ENCODE results near the gene MNT. TPM values are rescaled to one million over a fixed set of nuclear protein-coding genes. Genes with fewer than 3 reads are reported as not detected.

MNT gene
- total RNA-seq, 4 donors from 2014 or later: 9.5 to 57.8 (median 39.0) TPM

DNA sequence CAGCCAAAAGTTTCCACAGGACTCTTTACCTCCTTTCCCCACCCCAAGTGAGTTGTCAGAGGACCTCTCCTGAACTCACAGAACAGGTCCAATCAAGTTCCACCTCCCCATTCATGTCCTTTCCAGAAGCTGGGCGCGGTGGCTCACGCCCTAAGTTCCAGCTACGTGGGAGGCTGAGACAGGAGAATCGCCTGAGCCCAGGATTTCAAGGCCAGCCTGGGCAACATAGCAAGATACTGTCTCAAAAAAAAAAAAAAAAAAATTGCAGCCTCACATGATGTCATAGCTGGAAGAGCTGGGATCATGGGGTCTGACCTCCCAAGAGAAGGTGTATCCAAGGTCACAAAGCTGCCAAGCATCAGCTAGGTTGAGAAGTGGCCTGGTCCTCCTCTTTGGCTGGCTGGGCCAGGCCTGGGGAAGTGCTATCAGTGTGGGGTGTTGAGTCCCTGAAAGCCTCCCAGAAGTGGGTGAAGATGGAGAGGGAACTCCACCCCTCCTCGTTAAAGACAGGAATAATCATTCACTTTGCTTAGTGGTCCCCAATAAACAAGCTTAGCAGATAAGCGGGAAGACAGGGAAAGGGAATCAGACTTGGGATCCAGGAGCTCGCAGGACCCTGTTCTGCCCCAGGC lies 5.5 kb upstream of the MNT start:
- no peaks in the 10 kb centered on the region for H3K27me3 ChIP-seq
- H3K36me3 ChIP-seq: no peaks in the 10 kb centered on the region
- peaks cover 0 to 54% (median 8%) of the 10 kb centered on the region in 4 donors for H3K4me1 ChIP-seq
- peak in 1 of 2 donors; percentile 17 for TF ChIP-seq POLR2A (IDR thresholded peaks at IDR 0.05)
- TF ChIP-seq, protein P1, sequence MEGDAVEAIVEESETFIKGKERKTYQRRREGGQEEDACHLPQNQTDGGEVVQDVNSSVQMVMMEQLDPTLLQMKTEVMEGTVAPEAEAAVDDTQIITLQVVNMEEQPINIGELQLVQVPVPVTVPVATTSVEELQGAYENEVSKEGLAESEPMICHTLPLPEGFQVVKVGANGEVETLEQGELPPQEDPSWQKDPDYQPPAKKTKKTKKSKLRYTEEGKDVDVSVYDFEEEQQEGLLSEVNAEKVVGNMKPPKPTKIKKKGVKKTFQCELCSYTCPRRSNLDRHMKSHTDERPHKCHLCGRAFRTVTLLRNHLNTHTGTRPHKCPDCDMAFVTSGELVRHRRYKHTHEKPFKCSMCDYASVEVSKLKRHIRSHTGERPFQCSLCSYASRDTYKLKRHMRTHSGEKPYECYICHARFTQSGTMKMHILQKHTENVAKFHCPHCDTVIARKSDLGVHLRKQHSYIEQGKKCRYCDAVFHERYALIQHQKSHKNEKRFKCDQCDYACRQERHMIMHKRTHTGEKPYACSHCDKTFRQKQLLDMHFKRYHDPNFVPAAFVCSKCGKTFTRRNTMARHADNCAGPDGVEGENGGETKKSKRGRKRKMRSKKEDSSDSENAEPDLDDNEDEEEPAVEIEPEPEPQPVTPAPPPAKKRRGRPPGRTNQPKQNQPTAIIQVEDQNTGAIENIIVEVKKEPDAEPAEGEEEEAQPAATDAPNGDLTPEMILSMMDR (IDR thresholded peaks at IDR 0.05): no peak
- peak overlapping the region; percentile 53 to 97 (median 92) for H3K27ac ChIP-seq
- no peaks in the 10 kb centered on the region for H3K9me3 ChIP-seq
- peak in 2 of 3 donors; percentile 72 to 73 for DNase-seq
- H3K4me3 ChIP-seq: peak overlapping the region in 2 of 4 donors; percentile 8 to 32

DNA sequence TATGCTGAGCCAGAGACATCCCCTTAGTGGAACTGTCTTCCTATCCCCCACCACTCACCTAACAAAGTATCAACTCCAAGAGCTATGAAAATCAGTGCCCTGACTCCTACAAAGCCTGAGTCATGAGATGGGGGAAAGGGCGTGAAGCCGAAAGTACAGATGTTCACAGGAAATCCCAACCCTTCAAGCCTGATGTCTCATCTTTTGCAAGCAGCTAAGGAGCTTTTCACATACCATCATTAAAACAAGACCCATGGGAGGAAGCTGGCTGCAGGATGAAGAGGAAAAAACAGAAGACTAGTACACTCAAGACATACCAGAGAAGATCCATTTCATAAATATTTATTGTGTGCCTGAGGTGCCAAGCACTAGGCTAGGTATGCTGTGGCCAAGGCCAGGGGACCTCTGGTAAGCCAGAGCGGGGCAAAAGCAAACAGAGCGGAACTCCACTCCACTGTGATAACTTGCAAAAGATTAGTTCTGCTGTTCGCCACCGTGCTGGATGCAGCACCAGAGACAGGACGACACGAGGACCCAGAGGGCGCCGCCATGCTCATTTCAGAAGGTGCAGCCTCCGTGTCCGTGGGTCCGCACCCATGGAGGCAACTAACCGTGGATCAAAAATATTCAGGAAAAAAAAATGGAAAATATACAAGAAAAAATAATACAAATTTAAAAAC lies 4.5 kb upstream of the MNT start:
- no peak overlapping the region for H3K4me3 ChIP-seq
- H3K9me3 ChIP-seq: no peaks in the 10 kb centered on the region
- no peaks in the 10 kb centered on the region for H3K36me3 ChIP-seq
- peaks cover 0 to 54% (median 9%) of the 10 kb centered on the region in 4 donors for H3K4me1 ChIP-seq
- DNase-seq: no peak
- H3K27me3 ChIP-seq: no peaks in the 10 kb centered on the region
- peak overlapping the region in 3 of 4 donors; percentile 86 to 97 (median 97) for H3K27ac ChIP-seq
- TF ChIP-seq POLR2A (IDR thresholded peaks at IDR 0.05): no peak
- TF ChIP-seq, protein P1 (IDR thresholded peaks at IDR 0.05): no peak

DNA sequence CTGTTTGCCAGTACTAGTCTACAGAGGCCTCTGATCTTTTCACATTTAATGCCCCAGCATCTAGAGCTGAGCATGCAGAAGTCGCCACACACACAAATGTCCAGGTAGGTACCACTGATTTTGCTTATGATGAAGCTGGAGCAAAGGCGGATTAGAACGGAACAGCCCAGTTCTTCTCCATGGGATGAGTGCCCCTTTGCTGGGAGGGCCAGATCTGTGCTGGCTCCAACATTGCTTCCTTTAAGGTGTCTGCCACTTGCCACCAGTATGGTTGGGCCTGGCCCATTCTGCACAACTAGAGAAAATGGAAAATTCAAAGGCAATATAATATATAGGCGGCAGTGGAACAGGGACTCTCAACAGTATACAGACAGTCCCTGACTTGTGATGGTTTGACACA lies 2.2 kb upstream of the MNT start:
- Histone ChIP-seq H3K27me3 (no peaks in the 10 kb centered on the region), H3K36me3 (no peaks in the 10 kb centered on the region), H3K4me3 (peak overlapping the region in 1 of 4 donors; percentile 59), H3K9me3 (no peaks in the 10 kb centered on the region), H3K4me1 (peaks cover 0 to 61% (median 14%) of the 10 kb centered on the region in 4 donors), H3K27ac (peak overlapping the region in 2 of 4 donors; percentile 93 to 100)
- no peak for DNase-seq
- TF ChIP-seq POLR2A (IDR thresholded peaks at IDR 0.05): no peak
- TF ChIP-seq, protein P1 (IDR thresholded peaks at IDR 0.05): no peak

DNA sequence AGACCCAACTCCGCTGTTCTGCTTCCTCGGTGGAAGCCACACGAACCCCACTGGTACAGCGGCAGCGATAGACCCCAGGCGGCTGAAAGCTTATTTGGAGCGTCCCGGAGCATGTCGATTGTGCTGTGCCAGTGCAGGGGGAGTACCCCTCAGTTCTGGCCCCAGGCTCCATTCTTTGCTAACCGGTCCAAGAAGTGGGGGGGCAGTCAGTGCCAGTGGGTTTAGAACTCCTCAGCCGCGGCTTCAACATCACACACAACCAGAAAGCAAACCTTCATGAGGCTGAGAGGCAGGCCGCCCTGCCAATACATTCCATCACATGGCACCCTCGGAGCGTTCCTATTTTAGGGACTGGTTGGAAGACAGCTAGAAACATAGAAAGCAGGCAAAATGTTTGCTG lies 1.7 kb upstream of the MNT start:
- H3K27me3 ChIP-seq: no peaks in the 10 kb centered on the region
- TF ChIP-seq POLR2A (IDR thresholded peaks at IDR 0.05): no peak
- TF ChIP-seq, protein P1 (IDR thresholded peaks at IDR 0.05): no peak
- H3K4me1 ChIP-seq: peaks cover 0 to 65% (median 15%) of the 10 kb centered on the region in 4 donors
- H3K9me3 ChIP-seq: no peaks in the 10 kb centered on the region
- peak in 1 of 3 donors; percentile 47 for DNase-seq
- H3K4me3 ChIP-seq: peak overlapping the region; percentile 59 to 93 (median 83)
- H3K36me3 ChIP-seq: no peaks in the 10 kb centered on the region
- peak overlapping the region; percentile 93 to 100 (median 96) for H3K27ac ChIP-seq

DNA sequence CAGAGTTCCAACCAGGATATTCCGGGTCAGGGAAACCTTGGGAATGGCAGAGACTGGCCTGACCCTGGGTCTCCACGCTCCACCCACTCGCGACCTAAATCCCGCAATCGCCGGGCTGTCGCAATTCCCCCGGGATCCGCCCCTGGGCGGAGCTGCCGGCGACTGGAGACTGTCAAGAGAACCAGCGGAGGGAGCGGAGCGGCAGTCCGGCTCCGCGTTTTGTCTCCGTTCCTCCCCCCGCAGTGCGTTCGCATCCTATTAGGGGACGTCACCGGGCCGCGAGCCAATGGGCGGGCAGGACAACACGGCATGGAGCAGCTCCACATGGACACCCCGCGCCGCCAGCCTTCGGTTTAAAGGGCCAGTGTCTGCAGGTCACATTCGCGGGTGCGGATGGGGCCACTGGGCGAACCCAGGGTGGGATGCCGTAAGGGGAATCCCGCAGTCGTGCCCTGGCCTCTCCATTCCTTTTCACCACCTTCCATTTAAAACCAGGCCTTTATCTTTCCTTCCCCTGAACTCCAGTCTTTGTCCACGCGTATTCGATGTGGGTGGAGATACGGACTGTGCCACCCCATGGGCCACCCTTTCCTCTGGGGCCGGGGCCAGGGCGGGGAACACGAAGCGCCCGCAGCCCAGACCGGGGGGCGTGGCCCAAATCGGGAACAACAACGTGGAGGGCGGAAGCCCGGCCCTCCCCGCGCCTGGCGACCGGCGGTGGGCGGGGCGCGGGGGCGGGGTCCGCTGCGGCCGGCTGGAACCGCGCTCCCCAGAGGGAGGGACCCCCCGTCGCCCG lies 764 bp upstream of the MNT start:
- Histone ChIP-seq H3K9me3 (no peaks in the 10 kb centered on the region), H3K27me3 (no peaks in the 10 kb centered on the region), H3K27ac (peak overlapping the region; percentile 93 to 100 (median 96)), H3K36me3 (no peaks in the 10 kb centered on the region), H3K4me3 (peak overlapping the region; percentile 59 to 93 (median 83)), H3K4me1 (peaks cover 6 to 62% (median 24%) of the 10 kb centered on the region in 4 donors)
- TF ChIP-seq POLR2A (IDR thresholded peaks at IDR 0.05): peak in 1 of 2 donors; percentile 47
- TF ChIP-seq, protein P1 (IDR thresholded peaks at IDR 0.05): peak in 2 of 6 experiments; percentile 3 to 35
- peak; percentile 99 to 100 (median 100) for DNase-seq

All from Peyer's patch (tissue), 4 donors.